Thymus (tissue), 11 donors: ENCODE data around the gene NRAS. TPM values are rescaled to one million over a fixed set of nuclear protein-coding genes. Genes with fewer than 3 reads are reported as not detected.

Experiments used
- DNase-seq, 9 donors: peaks; one replicate each; pipeline ENCODE4 v3.0.0-alpha.2; 2013; ENCODE audit warnings: low spot score in 9 of 9, low read depth in 6 of 9, missing footprints in 1 of 9
- H3K27ac ChIP-seq, 2 donors: one replicate each; pipeline ENCODE4 v1.5.1; 2013; ENCODE audit warnings: control low read depth in 1 of 2, low read depth in 1 of 2, low read length in 1 of 2, mild to moderate bottlenecking in 1 of 2, moderate library complexity in 1 of 2
- H3K27me3 ChIP-seq, 2 donors: one replicate each; pipeline ENCODE4 v1.5.1; 2013; ENCODE audit warnings: low read length in 1 of 2; ENCODE audit not compliant: control insufficient read depth in 2 of 2, insufficient read depth in 1 of 2
- H3K36me3 ChIP-seq, 2 donors: one replicate each; pipeline ENCODE4 v1.5.1; 2013; ENCODE audit warnings: low read length in 1 of 2, mild to moderate bottlenecking in 1 of 2, moderate library complexity in 1 of 2; ENCODE audit not compliant: control insufficient read depth in 2 of 2, insufficient read depth in 2 of 2
- H3K4me1 ChIP-seq, 2 donors: one replicate each; pipeline ENCODE4 v1.5.1; 2013; ENCODE audit warnings: low read length in 2 of 2; ENCODE audit not compliant: control insufficient read depth in 2 of 2, insufficient read depth in 2 of 2
- H3K4me3 ChIP-seq, 2 donors: one replicate each; pipeline ENCODE4 v1.5.1; 2013; ENCODE audit warnings: low read length in 2 of 2, control low read depth in 1 of 2, mild to moderate bottlenecking in 1 of 2
- H3K9me3 ChIP-seq, 2 donors: one replicate each; pipeline ENCODE4 v1.5.1; 2013; ENCODE audit warnings: low read length in 1 of 2, mild to moderate bottlenecking in 1 of 2; ENCODE audit not compliant: control insufficient read depth in 2 of 2, insufficient read depth in 1 of 2
- WGBS: extraction: QIAGEN DNeasy Blood & Tissue Kit; methylation state at CpG from one replicate; pipeline ENCODE4 v1.1.7; 2013; 5-methylcytosine and 5-hydroxymethylcytosine counted together
- polyA plus RNA-seq: library from polyadenylated mRNA; stranded (reverse); fragments of 200-250 nt; gene quantifications from one replicate; pipeline ENCODE4 v1.2.3, GENCODE V29; 2013
- total RNA-seq: library from RNA; stranded (reverse); fragments of 120-200 nt; gene quantifications from one replicate; pipeline ENCODE4 v1.2.4, GENCODE V29; 2013
- donor health status: healthy.

NRAS gene
- total and polyA plus RNA-seq, 2 donors = 33.3 to 54.7 TPM

DNA sequence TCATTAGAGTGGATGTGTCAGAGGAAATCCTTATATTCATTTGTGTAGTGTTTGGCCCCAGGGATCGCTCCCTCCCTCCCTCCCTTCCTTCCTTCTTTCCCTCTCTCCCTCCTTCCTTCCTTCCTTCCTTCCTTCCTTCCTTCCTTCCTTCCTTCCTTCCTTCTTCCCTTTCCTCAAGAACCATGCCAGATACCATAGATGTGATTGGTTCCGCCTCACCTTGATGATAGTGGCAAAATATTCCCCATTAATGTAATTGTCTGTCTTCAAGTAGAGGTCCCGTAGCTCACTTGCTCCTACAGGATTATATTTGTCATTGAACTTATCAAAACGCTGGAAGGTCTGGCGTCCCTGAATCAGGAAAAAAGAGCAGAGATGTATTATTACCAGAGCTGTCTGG, 38.9 kb downstream of the NRAS start:
- 95% methylated on average over 5 of the region's 5 CpGs for WGBS

GRCh38 chr1:114676115-114676514, 40.5 kb downstream of the NRAS start:
- Histone ChIP-seq H3K4me3 (no peak overlapping the region), H3K27me3 (peaks cover 0 to 11% of the 10 kb centered on the region in 2 donors), H3K27ac (no peak overlapping the region), H3K9me3 (no peaks in the 10 kb centered on the region), H3K36me3 (no peaks in the 10 kb centered on the region), H3K4me1 (no peaks in the 10 kb centered on the region)
- DNase-seq = no peak
- WGBS = 94% methylated on average over 1 of the region's 1 CpG

More for the DNA sequence above, 38.9 kb downstream of the NRAS start:
- DNase-seq = no peak
- Histone ChIP-seq H3K4me3 (no peak overlapping the region), H3K4me1 (no peaks in the 10 kb centered on the region), H3K9me3 (no peaks in the 10 kb centered on the region), H3K36me3 (no peaks in the 10 kb centered on the region), H3K27ac (no peak overlapping the region), H3K27me3 (peaks cover 0 to 5% of the 10 kb centered on the region in 2 donors)

GRCh38 chr1:114671939-114672275, 44.7 kb downstream of the NRAS start:
- Histone ChIP-seq H3K27ac (no peak overlapping the region), H3K27me3 (peaks cover 7 to 36% of the 10 kb centered on the region in 2 donors), H3K4me1 (peaks cover 6 to 10% of the 10 kb centered on the region in 2 donors), H3K36me3 (no peaks in the 10 kb centered on the region), H3K4me3 (no peak overlapping the region), H3K9me3 (peaks cover 0 to 5% of the 10 kb centered on the region in 2 donors)
- WGBS = 94% methylated on average over 7 of the region's 7 CpGs
- DNase-seq = no peak

GRCh38 chr1:114671011-114671938, 45.3 kb downstream of the NRAS start:
- DNase-seq = peak in 1 of 9 donors; percentile 7
- H3K27ac ChIP-seq = no peak overlapping the region
- peaks cover 0 to 5% of the 10 kb centered on the region in 2 donors for H3K9me3 ChIP-seq
- no peaks in the 10 kb centered on the region for H3K36me3 ChIP-seq
- no peak overlapping the region for H3K4me3 ChIP-seq
- 73% methylated on average over 9 of the region's 9 CpGs for WGBS
- H3K4me1 ChIP-seq = peaks cover 6 to 10% of the 10 kb centered on the region in 2 donors
- H3K27me3 ChIP-seq = peaks cover 7 to 36% of the 10 kb centered on the region in 2 donors

- H3K27me3 ChIP-seq = peaks cover 7 to 36% of the 10 kb centered on the region in 2 donors
- H3K27ac ChIP-seq = peak overlapping the region in 1 of 2 donors; percentile 81
- peak; percentile 40 to 80 (median 68) for DNase-seq
These were observed 46.2 kb downstream of the NRAS start for GRCh38 chr1:114670083-114671010.

DNA sequence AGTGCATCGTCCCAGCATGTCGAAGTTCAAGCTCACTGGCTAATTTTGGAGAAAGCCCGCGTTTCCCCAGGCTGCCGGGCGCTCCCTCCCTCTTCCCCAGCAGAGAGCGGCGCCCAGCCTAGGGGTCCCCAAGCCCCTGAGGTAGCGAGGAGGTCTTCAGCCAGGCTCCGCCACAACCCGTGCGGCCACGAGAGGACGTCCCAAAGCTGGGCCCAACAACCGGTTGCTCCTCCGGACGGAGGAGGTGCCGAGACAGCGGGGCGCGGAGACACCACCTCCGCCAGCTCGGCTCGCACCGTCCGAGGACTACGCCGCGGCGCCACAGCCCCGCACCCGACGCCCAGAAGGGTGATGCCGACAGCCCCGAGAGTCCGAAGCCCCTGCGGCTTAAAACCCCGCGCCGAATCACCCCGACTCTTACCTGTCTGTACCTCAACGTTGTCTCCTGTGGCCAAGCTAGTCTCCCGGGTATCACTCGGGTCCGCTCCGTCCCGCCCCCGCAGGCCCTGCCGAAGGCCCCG, 46.9 kb downstream of the NRAS start, which contains the start of gene DENND2C:
TSS of gene DENND2C (minus strand) at position 488 of the 521 bp plus-strand sequence. CDS start 44,065 bp downstream, outside the sequence.
- peak within 1 kb of the TSS; percentile 57 to 62 for H3K4me3 ChIP-seq
- peaks cover 7 to 36% of the 10 kb centered on the region in 2 donors for H3K27me3 ChIP-seq
- H3K4me1 ChIP-seq = peaks cover 6 to 10% of the 10 kb centered on the region in 2 donors
- DNase-seq = no peak
- H3K27ac ChIP-seq = peak within 1 kb of the TSS in 1 of 2 donors; percentile 81
- peaks cover 0 to 5% of the 10 kb centered on the region in 2 donors for H3K9me3 ChIP-seq
- no peaks in the 10 kb centered on the region for H3K36me3 ChIP-seq
- 1% methylated on average over 50 of the region's 50 CpGs for WGBS

More at GRCh38 chr1:114670083-114671010, 46.2 kb downstream of the NRAS start:
- Histone ChIP-seq H3K4me1 (peaks cover 6 to 10% of the 10 kb centered on the region in 2 donors), H3K36me3 (no peaks in the 10 kb centered on the region), H3K9me3 (peaks cover 0 to 5% of the 10 kb centered on the region in 2 donors), H3K4me3 (peak overlapping the region; percentile 57 to 62)
- 7% methylated on average over 45 of the region's 45 CpGs for WGBS

DNA sequence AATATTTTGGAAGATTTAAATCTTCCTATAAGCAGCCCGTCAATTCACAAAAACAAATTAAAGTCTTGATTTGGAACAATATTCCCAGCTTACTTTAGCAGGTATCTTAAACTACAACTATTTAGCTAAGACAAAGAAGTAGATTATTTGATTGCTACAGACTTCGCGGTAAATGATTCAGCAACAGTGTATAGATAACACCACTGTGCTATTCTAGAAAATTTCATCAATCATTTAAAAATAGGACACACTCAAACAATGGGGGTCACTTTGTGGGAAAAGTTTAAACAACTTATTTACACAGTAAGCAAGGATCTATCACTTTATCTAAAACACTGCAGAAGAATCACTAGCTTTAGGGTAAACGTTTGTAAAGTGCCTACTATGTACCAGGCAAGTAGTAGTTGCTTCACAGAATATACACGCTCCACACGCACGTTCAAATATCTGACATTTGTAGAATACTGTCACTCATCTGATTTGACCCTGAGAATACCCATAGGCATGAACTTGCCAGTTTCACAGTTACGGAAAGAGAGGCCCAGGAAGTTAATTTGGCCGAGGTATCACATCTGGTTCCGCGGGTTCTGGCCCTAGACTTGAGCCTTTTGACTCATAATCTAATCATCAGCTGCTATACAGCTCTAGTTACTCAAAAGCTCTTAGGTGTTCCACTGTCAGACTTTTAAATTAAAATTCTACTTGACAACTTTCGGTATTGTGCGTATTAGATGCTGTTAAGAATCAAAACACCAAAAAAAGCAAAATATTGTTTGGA, 47.6 kb downstream of the NRAS start:
- DNase-seq = no peak
- no peaks in the 10 kb centered on the region for H3K36me3 ChIP-seq

GRCh38 chr1:114668373-114668772, 48.2 kb downstream of the NRAS start:
- Histone ChIP-seq H3K36me3 (no peaks in the 10 kb centered on the region), H3K9me3 (peaks cover 0 to 5% of the 10 kb centered on the region in 2 donors), H3K4me1 (peaks cover 6 to 10% of the 10 kb centered on the region in 2 donors), H3K27ac (no peak overlapping the region), H3K27me3 (peaks cover 7 to 34% of the 10 kb centered on the region in 2 donors), H3K4me3 (no peak overlapping the region)
- 95% methylated on average over 4 of the region's 4 CpGs for WGBS
- DNase-seq = no peak

More for the DNA sequence above, 47.6 kb downstream of the NRAS start:
- WGBS = 62% methylated on average over 13 of the region's 13 CpGs
- H3K27ac ChIP-seq = peak overlapping the region in 1 of 2 donors; percentile 56
- peaks cover 7 to 36% of the 10 kb centered on the region in 2 donors for H3K27me3 ChIP-seq
- H3K4me1 ChIP-seq = peaks cover 6 to 10% of the 10 kb centered on the region in 2 donors
- H3K4me3 ChIP-seq = peak overlapping the region; percentile 57 to 62
- peaks cover 0 to 5% of the 10 kb centered on the region in 2 donors for H3K9me3 ChIP-seq
